Neuronal stem cell (in vitro differentiated cells): ENCODE results near the gene DCLK2.

ENCODE experiments used
- DNase-seq: peaks from one replicate; pipeline ENCODE4 v3.0.0-alpha.2; 2013; ENCODE audit warnings: low spot score
- H2AFZ ChIP-seq: one replicate; pipeline ENCODE4 v1.6.1; 2013; ENCODE audit warnings: mild to moderate bottlenecking, low read length, inconsistent platforms
- H2AK5ac ChIP-seq: 2 replicates; pipeline ENCODE4 v1.6.1; 2013; ENCODE audit warnings: low read depth, mild to moderate bottlenecking, inconsistent platforms, low read length, moderate library complexity, mixed read lengths
- H2BK120ac ChIP-seq: 2 replicates; pipeline ENCODE4 v1.6.1; 2013; ENCODE audit warnings: low read depth, mild to moderate bottlenecking, inconsistent platforms, low read length, moderate library complexity, mixed read lengths
- H2BK12ac ChIP-seq: one replicate; pipeline ENCODE4 v1.6.1; 2013; ENCODE audit warnings: low read length, inconsistent platforms
- H2BK15ac ChIP-seq: 2 replicates; pipeline ENCODE4 v1.6.1; 2013; ENCODE audit warnings: mild to moderate bottlenecking, low read length, inconsistent platforms, mixed read lengths
- H2BK5ac ChIP-seq: one replicate; pipeline ENCODE4 v1.6.1; 2013; ENCODE audit warnings: inconsistent platforms, mild to moderate bottlenecking, low read length, moderate library complexity
- H3K14ac ChIP-seq: one replicate; pipeline ENCODE4 v1.6.1; 2013; ENCODE audit warnings: low read length, inconsistent platforms
- H3K18ac ChIP-seq: 2 replicates; pipeline ENCODE4 v1.6.1; 2013; ENCODE audit warnings: low read length, inconsistent platforms
- H3K23ac ChIP-seq: 2 replicates; pipeline ENCODE4 v1.6.1; 2013; ENCODE audit warnings: low read depth, mild to moderate bottlenecking, mixed read lengths, low read length, inconsistent platforms; ENCODE audit not compliant: poor library complexity
- H3K27ac ChIP-seq: replicated peaks from 3 replicates; pipeline ENCODE4 v1.5.1; 2013; ENCODE audit warnings: low read length, inconsistent platforms
- H3K27me3 ChIP-seq, 3 experiments: 2 replicates each; pipeline ENCODE4 v1.6.1; 2013; ENCODE audit warnings: low read length in 3 of 3, mild to moderate bottlenecking in 2 of 3, inconsistent platforms in 1 of 3, low read depth in 1 of 3, mixed read lengths in 1 of 3, moderate library complexity in 1 of 3; ENCODE audit not compliant: control insufficient read depth in 3 of 3, insufficient read depth in 3 of 3
- H3K36me3 ChIP-seq, 2 donors: replicated peaks in 1 of 2; 2 replicates each; pipeline ENCODE4 v1.6.1; 2013; ENCODE audit warnings: low read length in 2 of 2; ENCODE audit not compliant: control insufficient read depth in 2 of 2, insufficient read depth in 2 of 2
- H3K4ac ChIP-seq: 2 replicates; pipeline ENCODE4 v1.6.1; 2013; ENCODE audit warnings: inconsistent platforms, mild to moderate bottlenecking, low read length, moderate library complexity
- H3K4me1 ChIP-seq, 2 donors: 1 replicate in 1 of 2; 2 replicates in 1 of 2; pipeline ENCODE4 v1.6.1; 2013; ENCODE audit warnings: low read length in 2 of 2, low read depth in 1 of 2; ENCODE audit not compliant: control insufficient read depth in 2 of 2, insufficient read depth in 1 of 2
- H3K4me2 ChIP-seq: one replicate; pipeline ENCODE4 v1.6.1; 2013; ENCODE audit warnings: mild to moderate bottlenecking, low read length, inconsistent platforms; ENCODE audit not compliant: insufficient read depth, poor library complexity, severe bottlenecking
- H3K4me3 ChIP-seq, 2 donors: 2 replicates each; pipeline ENCODE4 v1.5.1; 2013; ENCODE audit warnings: low read length in 2 of 2, mild to moderate bottlenecking in 2 of 2, inconsistent platforms in 1 of 2, moderate library complexity in 1 of 2
- H3K79me1 ChIP-seq: one replicate; pipeline ENCODE4 v1.6.1; 2013; ENCODE audit warnings: low read depth, mild to moderate bottlenecking, inconsistent platforms, low read length, moderate library complexity
- H3K9ac ChIP-seq: one replicate; pipeline ENCODE4 v1.6.1; 2013; ENCODE audit warnings: mild to moderate bottlenecking, low read depth, low read length, inconsistent platforms; ENCODE audit not compliant: poor library complexity
- H3K9me3 ChIP-seq, 2 donors: replicated peaks in 1 of 2; 2 replicates each; pipeline versions ENCODE3 to v1.6.1; 2013; ENCODE audit warnings: low read length in 2 of 2, mild to moderate bottlenecking in 2 of 2, inconsistent platforms in 1 of 2, low read depth in 1 of 2, mixed read lengths in 1 of 2, moderate library complexity in 1 of 2; ENCODE audit not compliant: control insufficient read depth in 2 of 2, insufficient read depth in 1 of 2
- H4K8ac ChIP-seq: one replicate; pipeline ENCODE4 v1.6.1; 2013; ENCODE audit warnings: low read depth, mild to moderate bottlenecking, inconsistent platforms, low read length, moderate library complexity
- H4K91ac ChIP-seq: one replicate; pipeline ENCODE4 v1.6.1; 2013; ENCODE audit warnings: low read length, low read depth, mild to moderate bottlenecking, inconsistent platforms; ENCODE audit not compliant: poor library complexity
- WGBS, 2 donors: extraction: QIAGEN DNeasy Blood & Tissue Kit; methylation state at CpG; one replicate each; pipeline ENCODE4 v1.1.7; 2013; ENCODE audit warnings: missing lambda C conversion rate in 2 of 2, mixed read lengths in 1 of 2; ENCODE audit not compliant: insufficient read length in 2 of 2, insufficient replicate concordance in 1 of 2; ENCODE audit errors: extremely low coverage in 2 of 2; 5-methylcytosine and 5-hydroxymethylcytosine counted together

The DCLK2 gene

GRCh38 chr4:150068300-150068960 is 9.8 kb upstream of the DCLK2 start:
- Histone ChIP-seq H3K27ac (no peak overlapping the region), H3K27me3 (no peaks in the 10 kb centered on the region), H3K4ac (no peak overlapping the region), H2BK15ac (no peak overlapping the region), H3K4me2 (no peak overlapping the region), H3K18ac (peak overlapping the region; percentile 19), H2AK5ac (no peak overlapping the region), H2BK5ac (peak overlapping the region; percentile 39), H3K36me3 (no peaks in the 10 kb centered on the region), H2AFZ (no peak overlapping the region), H2BK120ac (no peak overlapping the region), H2BK12ac (no peak overlapping the region), H3K23ac (peak overlapping the region; percentile 89), H3K9me3 (peaks cover 0 to 1% of the 10 kb centered on the region in 2 donors), H3K79me1 (no peaks in the 10 kb centered on the region), H3K9ac (no peak overlapping the region), H3K4me3 (no peak overlapping the region), H3K14ac (peak overlapping the region; percentile 3), H4K8ac (peak overlapping the region; percentile 65), H4K91ac (no peak overlapping the region), H3K4me1 (no peaks in the 10 kb centered on the region)
- no CpG with 5 or more reads among the region's 6 CpGs for WGBS, 2 donors
- no peak for DNase-seq

- no peak overlapping the region for H2BK12ac ChIP-seq
- no peak overlapping the region for H3K18ac ChIP-seq
- no peak overlapping the region for H3K4me2 ChIP-seq
- H2AK5ac ChIP-seq, result no peak overlapping the region
- H4K91ac ChIP-seq, result no peak overlapping the region
- H3K4me1 ChIP-seq, result no peaks in the 10 kb centered on the region
- H2BK5ac ChIP-seq, result no peak overlapping the region
- no peak overlapping the region for H3K23ac ChIP-seq
- H4K8ac ChIP-seq, result no peak overlapping the region
- no peaks in the 10 kb centered on the region for H3K27me3 ChIP-seq
- no CpG with 5 or more reads among the region's 1 CpG for whole genome bisulfite sequencing, 2 donors
- H3K14ac ChIP-seq, result no peak overlapping the region
- H3K9ac ChIP-seq, result no peak overlapping the region
- H3K27ac ChIP-seq, result no peak overlapping the region
- no peak overlapping the region for H2AFZ ChIP-seq
- no peaks in the 10 kb centered on the region for H3K79me1 ChIP-seq
- H2BK15ac ChIP-seq, result no peak overlapping the region
- H3K4me3 ChIP-seq, result no peak overlapping the region
- no peak overlapping the region for H3K4ac ChIP-seq
- no peaks in the 10 kb centered on the region for H3K36me3 ChIP-seq
- H3K9me3 ChIP-seq, result peaks cover 0 to 1% of the 10 kb centered on the region in 2 donors
- H2BK120ac ChIP-seq, result no peak overlapping the region
- no peak for DNase-seq
Measured at GRCh38 chr4:150069353-150069752, 8.9 kb upstream of the DCLK2 start.

GRCh38 chr4:150070464-150071170 is 7.6 kb upstream of the DCLK2 start:
- Histone ChIP-seq H2AFZ (no peak overlapping the region), H4K91ac (no peak overlapping the region), H4K8ac (no peak overlapping the region), H3K14ac (no peak overlapping the region), H3K4me1 (no peaks in the 10 kb centered on the region), H2AK5ac (no peak overlapping the region), H3K18ac (no peak overlapping the region), H3K4me2 (no peak overlapping the region), H2BK12ac (no peak overlapping the region), H2BK5ac (no peak overlapping the region), H3K4ac (no peak overlapping the region), H3K9ac (no peak overlapping the region), H3K23ac (no peak overlapping the region), H3K4me3 (no peak overlapping the region), H3K79me1 (no peaks in the 10 kb centered on the region), H3K27me3 (no peaks in the 10 kb centered on the region), H3K36me3 (no peaks in the 10 kb centered on the region), H2BK15ac (no peak overlapping the region), H2BK120ac (no peak overlapping the region), H3K27ac (no peak overlapping the region), H3K9me3 (peaks cover 0 to 1% of the 10 kb centered on the region in 2 donors)
- no peak for DNase-seq
- WGBS, 2 donors, result no CpG with 5 or more reads among the region's 4 CpGs

- no peak overlapping the region for H2BK15ac ChIP-seq
- H3K9ac ChIP-seq, result no peak overlapping the region
- WGBS, 2 donors, result no CpG with 5 or more reads among the region's 4 CpGs
- H3K9me3 ChIP-seq, result peaks cover 0 to 1% of the 10 kb centered on the region in 2 donors
- H3K4me2 ChIP-seq, result no peak overlapping the region
- no peak overlapping the region for H2BK5ac ChIP-seq
- no peak overlapping the region for H4K8ac ChIP-seq
- no peak overlapping the region for H3K27ac ChIP-seq
- H2AFZ ChIP-seq, result no peak overlapping the region
- H2BK12ac ChIP-seq, result no peak overlapping the region
- H3K36me3 ChIP-seq, result no peaks in the 10 kb centered on the region
- no peak overlapping the region for H4K91ac ChIP-seq
- no peaks in the 10 kb centered on the region for H3K79me1 ChIP-seq
- no peak overlapping the region for H3K14ac ChIP-seq
- no peak overlapping the region for H3K23ac ChIP-seq
- H2BK120ac ChIP-seq, result no peak overlapping the region
- H3K27me3 ChIP-seq, result no peaks in the 10 kb centered on the region
- no peak overlapping the region for H2AK5ac ChIP-seq
- no peak overlapping the region for H3K4me3 ChIP-seq
- DNase-seq, result no peak
- H3K18ac ChIP-seq, result no peak overlapping the region
- H3K4ac ChIP-seq, result no peak overlapping the region
- H3K4me1 ChIP-seq, result no peaks in the 10 kb centered on the region
Measured at GRCh38 chr4:150072471-150072870, 5.8 kb upstream of the DCLK2 start.
